PC-9 (cell line): ENCODE results near the gene CTIF.

Experiments used
- EZH2 ChIP-seq: fragments of 200-600 bp; sonication (generic); IDR thresholded peaks from 2 replicates; pipeline ENCODE4 v1.8.0; 2017; ENCODE audit warnings: antibody characterized with exemption, low read depth
- TF ChIP-seq, protein P1 (sequence below): fragments of 200-600 bp; sonication (generic); conservative IDR thresholded peaks from 2 replicates; pipeline ENCODE4 v1.6.1; 2017; ENCODE audit warnings: mixed run types, antibody characterized with exemption, mild to moderate bottlenecking, moderate library complexity

DNA sequence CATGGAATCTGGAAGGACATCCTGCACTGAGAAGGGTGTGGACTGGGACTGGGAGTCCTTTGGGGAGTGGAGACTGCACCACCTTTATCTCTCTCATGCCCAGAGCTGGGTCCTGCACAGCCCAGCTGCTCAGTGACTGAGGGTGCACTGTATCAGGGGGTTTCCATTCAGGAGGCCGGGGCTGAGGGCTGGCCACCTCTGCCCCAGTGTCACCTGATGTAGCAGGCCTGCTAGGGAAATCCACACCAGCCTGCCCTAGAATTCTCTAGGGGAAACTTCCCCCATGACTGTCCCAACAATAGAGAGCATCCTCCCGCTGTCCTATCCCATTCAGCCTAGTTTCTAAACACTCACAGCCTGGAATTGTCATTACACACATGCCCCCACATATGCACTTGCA lies 116.7 kb downstream of the CTIF start:
- TF ChIP-seq, protein P1, sequence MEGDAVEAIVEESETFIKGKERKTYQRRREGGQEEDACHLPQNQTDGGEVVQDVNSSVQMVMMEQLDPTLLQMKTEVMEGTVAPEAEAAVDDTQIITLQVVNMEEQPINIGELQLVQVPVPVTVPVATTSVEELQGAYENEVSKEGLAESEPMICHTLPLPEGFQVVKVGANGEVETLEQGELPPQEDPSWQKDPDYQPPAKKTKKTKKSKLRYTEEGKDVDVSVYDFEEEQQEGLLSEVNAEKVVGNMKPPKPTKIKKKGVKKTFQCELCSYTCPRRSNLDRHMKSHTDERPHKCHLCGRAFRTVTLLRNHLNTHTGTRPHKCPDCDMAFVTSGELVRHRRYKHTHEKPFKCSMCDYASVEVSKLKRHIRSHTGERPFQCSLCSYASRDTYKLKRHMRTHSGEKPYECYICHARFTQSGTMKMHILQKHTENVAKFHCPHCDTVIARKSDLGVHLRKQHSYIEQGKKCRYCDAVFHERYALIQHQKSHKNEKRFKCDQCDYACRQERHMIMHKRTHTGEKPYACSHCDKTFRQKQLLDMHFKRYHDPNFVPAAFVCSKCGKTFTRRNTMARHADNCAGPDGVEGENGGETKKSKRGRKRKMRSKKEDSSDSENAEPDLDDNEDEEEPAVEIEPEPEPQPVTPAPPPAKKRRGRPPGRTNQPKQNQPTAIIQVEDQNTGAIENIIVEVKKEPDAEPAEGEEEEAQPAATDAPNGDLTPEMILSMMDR: no peak
- TF ChIP-seq EZH2: no peak
